Thymus (tissue), 11 donors: ENCODE measurements around the gene STMP1. TPM values are rescaled to one million over a fixed set of nuclear protein-coding genes. Genes with fewer than 3 reads are reported as not detected.

ENCODE experiments used
- DNase-seq, 9 donors: peaks; one replicate each; pipeline ENCODE4 v3.0.0-alpha.2; 2013; ENCODE audit warnings: low spot score in 9 of 9, low read depth in 6 of 9, missing footprints in 1 of 9
- H3K27ac ChIP-seq, 2 donors: one replicate each; pipeline ENCODE4 v1.5.1; 2013; ENCODE audit warnings: control low read depth in 1 of 2, low read depth in 1 of 2, low read length in 1 of 2, mild to moderate bottlenecking in 1 of 2, moderate library complexity in 1 of 2
- H3K27me3 ChIP-seq, 2 donors: one replicate each; pipeline ENCODE4 v1.5.1; 2013; ENCODE audit warnings: low read length in 1 of 2; ENCODE audit not compliant: control insufficient read depth in 2 of 2, insufficient read depth in 1 of 2
- H3K36me3 ChIP-seq, 2 donors: one replicate each; pipeline ENCODE4 v1.5.1; 2013; ENCODE audit warnings: low read length in 1 of 2, mild to moderate bottlenecking in 1 of 2, moderate library complexity in 1 of 2; ENCODE audit not compliant: control insufficient read depth in 2 of 2, insufficient read depth in 2 of 2
- H3K4me1 ChIP-seq, 2 donors: one replicate each; pipeline ENCODE4 v1.5.1; 2013; ENCODE audit warnings: low read length in 2 of 2; ENCODE audit not compliant: control insufficient read depth in 2 of 2, insufficient read depth in 2 of 2
- H3K4me3 ChIP-seq, 2 donors: one replicate each; pipeline ENCODE4 v1.5.1; 2013; ENCODE audit warnings: low read length in 2 of 2, control low read depth in 1 of 2, mild to moderate bottlenecking in 1 of 2
- H3K9me3 ChIP-seq, 2 donors: one replicate each; pipeline ENCODE4 v1.5.1; 2013; ENCODE audit warnings: low read length in 1 of 2, mild to moderate bottlenecking in 1 of 2; ENCODE audit not compliant: control insufficient read depth in 2 of 2, insufficient read depth in 1 of 2
- WGBS: extraction: QIAGEN DNeasy Blood & Tissue Kit; methylation state at CpG from one replicate; pipeline ENCODE4 v1.1.7; 2013; 5-methylcytosine and 5-hydroxymethylcytosine counted together
- polyA plus RNA-seq: library from polyadenylated mRNA; stranded (reverse); fragments of 200-250 nt; gene quantifications from one replicate; pipeline ENCODE4 v1.2.3, GENCODE V29; 2013
- total RNA-seq: library from RNA; stranded (reverse); fragments of 120-200 nt; gene quantifications from one replicate; pipeline ENCODE4 v1.2.4, GENCODE V29; 2013
- donor health status: healthy.

Gene STMP1
- total and polyA plus RNA-seq, 2 donors: 13.4 to 60.1 TPM

DNA sequence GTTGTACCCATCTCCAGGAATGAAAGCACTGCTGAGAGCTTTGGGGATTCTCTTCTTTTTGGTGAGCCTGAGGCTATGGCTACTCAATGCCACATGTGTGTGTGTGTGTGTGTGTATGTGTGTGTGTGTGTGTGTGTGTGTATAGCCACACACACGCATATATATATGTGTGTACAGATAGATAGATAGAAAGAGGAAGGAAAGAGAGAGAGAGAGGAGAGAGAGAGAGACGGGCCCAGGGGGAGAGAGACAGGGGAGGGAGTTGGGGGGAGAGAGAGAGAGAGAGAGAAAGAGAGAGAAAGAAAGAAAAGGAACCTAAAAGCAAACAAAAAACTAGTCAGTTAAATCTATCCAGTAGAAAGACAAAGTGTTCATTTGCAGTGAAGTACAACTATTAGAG lies 57.4 kb downstream of the STMP1 start:
- no peak for DNase-seq
- no peak overlapping the region for H3K4me3 ChIP-seq
- 6% methylated on average over 2 of the region's 2 CpGs for WGBS

DNA sequence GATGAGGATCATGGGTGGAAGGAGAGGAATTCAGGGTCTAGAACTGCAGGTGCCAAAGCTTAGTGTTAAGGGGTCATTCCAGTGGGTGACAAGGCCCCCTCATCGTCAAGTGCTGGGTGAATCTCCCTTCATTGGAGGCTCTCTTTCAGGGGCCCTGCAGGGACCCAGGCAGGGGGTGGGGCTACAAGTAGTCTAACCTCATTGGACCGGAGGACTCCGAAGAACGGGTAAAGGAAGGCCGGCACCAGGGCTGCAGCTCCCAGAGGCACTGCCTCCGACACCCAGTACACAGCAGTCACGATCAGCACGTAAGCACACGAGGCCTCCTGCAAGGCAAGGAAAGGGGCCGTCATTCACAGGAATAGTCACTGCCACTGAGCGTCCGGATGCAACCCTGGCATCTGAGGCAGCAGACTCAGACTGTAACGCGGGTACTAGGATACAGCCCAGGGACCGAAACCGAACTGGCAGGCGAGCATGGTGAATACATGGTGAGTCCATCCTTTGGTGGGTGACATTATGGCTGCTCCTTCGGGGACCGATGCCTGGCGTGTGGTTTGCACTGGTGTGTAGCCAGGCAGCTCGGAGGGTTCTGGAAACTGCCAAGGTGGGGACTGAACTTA lies 59.0 kb downstream of the STMP1 start:
- Histone ChIP-seq H3K4me3 (no peak overlapping the region), H3K36me3 (no peaks in the 10 kb centered on the region), H3K4me1 (no peaks in the 10 kb centered on the region), H3K27ac (no peak overlapping the region), H3K9me3 (no peaks in the 10 kb centered on the region), H3K27me3 (no peaks in the 10 kb centered on the region)
- WGBS: 97% methylated on average over 21 of the region's 21 CpGs
- no peak for DNase-seq

More for the DNA sequence above, 57.4 kb downstream of the STMP1 start:
- no peaks in the 10 kb centered on the region for H3K27me3 ChIP-seq
- H3K9me3 ChIP-seq: no peaks in the 10 kb centered on the region
- no peak overlapping the region for H3K27ac ChIP-seq
- H3K4me1 ChIP-seq: no peaks in the 10 kb centered on the region
- no peaks in the 10 kb centered on the region for H3K36me3 ChIP-seq

DNA sequence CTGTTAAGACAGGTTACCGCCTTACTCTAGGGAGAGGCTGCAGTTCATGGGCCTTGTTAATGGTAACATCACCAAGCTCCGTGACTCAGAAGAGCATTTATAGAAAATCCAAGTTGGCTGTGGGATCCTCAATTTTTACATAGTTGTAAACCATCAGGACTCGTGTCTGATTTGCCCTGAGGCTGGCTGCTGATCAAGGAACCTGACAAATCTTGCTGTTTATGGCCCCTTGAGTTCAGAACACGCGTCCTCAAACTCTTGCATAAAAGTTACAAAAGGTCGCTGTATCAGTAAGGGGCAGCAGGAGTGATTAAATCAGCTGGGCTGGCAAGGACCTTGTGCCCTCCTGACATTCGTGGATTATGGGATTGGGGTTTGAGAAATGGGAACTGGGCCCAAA lies 61.1 kb downstream of the STMP1 start:
- WGBS: 92% methylated on average over 7 of the region's 7 CpGs
- DNase-seq: no peak
- Histone ChIP-seq H3K4me3 (no peak overlapping the region), H3K9me3 (no peaks in the 10 kb centered on the region), H3K27ac (no peak overlapping the region), H3K4me1 (no peaks in the 10 kb centered on the region), H3K36me3 (no peaks in the 10 kb centered on the region), H3K27me3 (no peaks in the 10 kb centered on the region)

Other genes starting within 250 kb of the STMP1 start
- gene CNOT4, start 152.4 kb upstream of the STMP1 start, total RNA-seq: 6.3 TPM
- gene CNOT4, start 152.4 kb upstream of the STMP1 start, polyA plus RNA-seq: 12.8 TPM
- 68.2 TPM for gene NUP205, start 104.6 kb upstream of the STMP1 start, total RNA-seq
- 50.9 TPM for gene NUP205, start 104.6 kb upstream of the STMP1 start, polyA plus RNA-seq
- 0.05 TPM for gene SLC13A4, start 65.7 kb downstream of the STMP1 start, total RNA-seq
- 0.23 TPM for gene SLC13A4, start 65.7 kb downstream of the STMP1 start, polyA plus RNA-seq
- 0.05 TPM for gene FAM180A, start 86.3 kb downstream of the STMP1 start, total RNA-seq
- 0.11 TPM for gene FAM180A, start 86.3 kb downstream of the STMP1 start, polyA plus RNA-seq